Loucy (cell line): ENCODE data around the gene CD160.
"Not testable (repeated sequence)": the region's sequence is repeated elsewhere in the genome, so short reads cannot be mapped to it uniquely, and the experiment has no call there.

Source experiments
- CTCF ChIP-seq: fragments of 200-600 bp; sonication (generic); conservative IDR thresholded peaks from 2 replicates; pipeline ENCODE4 v1.5.1; 2014; ENCODE audit warnings: mild to moderate bottlenecking, antibody characterized with exemption, low read length
- EZH2phosphoT487 ChIP-seq: fragments of 200-600 bp; IDR thresholded peaks from 2 replicates; pipeline ENCODE4 v1.6.1; 2018; ENCODE audit warnings: antibody characterized with exemption, mild to moderate bottlenecking, moderate library complexity, borderline replicate concordance

GRCh38 chr1:145762001-145762400 is 42.7 kb downstream of the CD160 start:
- TF ChIP-seq CTCF, EZH2phosphoT487: not testable (repeated sequence)
